OCI-LY7 (cell line): Measurements from ENCODE around the gene RNF5.

Experiments
- CTCF ChIP-seq: fragments of 200-600 bp; sonication (generic); conservative IDR thresholded peaks from 2 replicates; pipeline ENCODE4 v1.5.1; 2014; ENCODE audit warnings: mild to moderate bottlenecking, antibody characterized with exemption, low read length, moderate library complexity, mixed read lengths
- EZH2phosphoT487 ChIP-seq: fragments of 200-600 bp; sonication (generic); IDR thresholded peaks from 2 replicates; pipeline ENCODE4 v1.6.1; 2018; ENCODE audit warnings: low read depth, borderline replicate concordance, mild to moderate bottlenecking, mixed run types, antibody characterized with exemption, low read length, moderate library complexity, mixed read lengths

- TF ChIP-seq CTCF (no peak), EZH2phosphoT487 (no peak)
Measured at GRCh38 chr6:32170294-32170693, 7.9 kb upstream of the RNF5 start.
